HG03095 (cell line): Measurements from ENCODE around the gene ATP6V1G1.

Experiments used
- ATAC-seq: cut with Tn5 transposase; IDR thresholded peaks from one replicate; pipeline ENCODE4 v1.9.1; 2021; ENCODE audit warnings: moderate library complexity; ENCODE audit not compliant: unreplicated experiment

ATP6V1G1 gene

GRCh38 chr9:114611516-114612271, 24.1 kb downstream of the ATP6V1G1 start:
- ATAC-seq, result peak; percentile 26

DNA sequence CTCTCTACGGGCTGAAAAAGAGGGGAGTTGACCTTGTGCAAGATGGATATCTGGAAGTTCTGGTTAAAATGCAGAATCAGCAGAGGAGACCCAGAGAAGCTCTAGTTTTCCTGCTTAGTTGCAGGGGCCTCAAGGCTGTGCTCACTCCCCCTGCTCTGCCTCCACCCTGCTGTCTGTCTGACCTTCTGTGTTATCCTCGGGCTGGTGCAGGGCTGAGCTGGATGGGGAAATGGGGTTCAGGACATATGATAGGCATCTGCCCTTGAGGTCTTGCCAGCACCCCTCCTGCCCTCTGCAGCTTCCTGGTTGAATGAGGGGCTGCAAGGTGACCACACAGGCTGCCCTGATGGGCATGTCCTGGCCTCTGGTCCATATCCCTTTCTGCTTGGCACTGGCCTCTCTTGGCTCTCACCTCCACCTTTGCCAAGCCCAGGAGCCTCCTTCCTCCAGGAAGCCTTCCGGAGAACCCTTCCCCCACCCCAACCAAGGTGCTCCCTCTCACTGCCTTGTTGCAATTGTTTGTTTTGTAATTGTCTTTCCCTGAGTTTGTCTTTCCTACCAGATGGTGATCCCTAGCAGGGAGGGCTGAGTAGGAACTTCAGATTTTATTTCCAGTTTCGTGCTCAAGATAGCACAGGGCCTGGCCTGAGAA, 24.8 kb downstream of the ATP6V1G1 start:
- no peak for ATAC-seq

DNA sequence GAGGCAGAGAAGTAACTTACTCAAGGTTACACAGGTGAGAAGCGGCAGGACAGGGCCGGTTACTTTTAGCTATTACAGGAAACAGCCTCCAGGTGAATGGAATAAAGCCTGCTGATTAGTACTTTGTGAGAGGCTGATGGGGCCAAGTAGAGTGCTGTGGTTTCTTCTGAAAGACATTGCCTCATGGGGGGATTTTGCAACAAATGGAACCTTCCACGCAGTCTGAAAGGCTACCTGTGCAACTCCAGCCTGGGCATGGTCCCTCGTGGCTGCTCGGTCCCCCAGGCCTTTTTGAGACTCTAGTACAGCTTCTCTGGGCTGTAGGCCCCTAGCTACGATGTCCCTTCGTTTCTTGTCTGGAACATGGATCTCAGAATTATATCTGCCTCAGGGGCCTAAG, 25.5 kb downstream of the ATP6V1G1 start:
- no peak for ATAC-seq

DNA sequence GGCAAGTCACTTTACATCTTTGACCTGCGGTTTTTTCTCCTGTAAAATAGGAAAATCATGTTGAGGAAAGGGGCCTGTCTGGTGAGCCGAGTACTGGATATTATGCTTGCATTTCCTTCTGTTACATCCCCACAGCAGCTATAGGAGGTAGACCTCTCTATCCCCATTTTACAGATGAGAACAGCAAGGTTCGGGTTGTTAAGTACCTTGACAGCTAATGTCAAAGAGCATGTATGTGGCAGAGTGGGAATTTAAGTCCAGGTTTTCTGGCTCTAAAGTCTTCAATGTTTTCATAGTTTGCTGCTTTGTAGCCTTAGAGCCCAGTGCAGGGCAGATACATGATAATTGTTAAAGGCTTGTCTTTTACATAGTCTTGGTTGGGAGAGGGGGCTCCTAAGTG, 26.4 kb downstream of the ATP6V1G1 start:
- no peak for ATAC-seq

DNA sequence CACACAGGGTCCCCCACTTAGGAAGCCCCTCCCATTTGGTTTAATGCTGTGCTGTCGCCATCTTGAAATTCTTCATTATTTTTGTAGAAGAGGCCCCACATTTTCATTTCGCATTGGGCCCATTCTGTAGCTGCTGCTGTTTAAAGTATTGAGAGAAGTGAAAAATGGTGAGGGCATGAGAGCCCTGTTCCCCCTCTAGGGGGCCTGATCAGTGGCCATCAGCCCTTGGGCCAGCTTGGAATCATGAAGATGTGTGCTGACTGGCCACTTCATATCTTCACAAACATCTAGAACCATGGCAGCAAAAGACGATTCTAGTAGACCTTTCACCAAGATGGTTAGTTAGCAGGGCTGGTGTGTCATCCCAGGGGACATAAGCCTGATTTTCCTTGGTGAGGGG, 26.8 kb downstream of the ATP6V1G1 start:
- ATAC-seq, result no peak

GRCh38 chr9:114616684-114617520, 29.3 kb downstream of the ATP6V1G1 start:
- peak; percentile 61 for ATAC-seq

DNA sequence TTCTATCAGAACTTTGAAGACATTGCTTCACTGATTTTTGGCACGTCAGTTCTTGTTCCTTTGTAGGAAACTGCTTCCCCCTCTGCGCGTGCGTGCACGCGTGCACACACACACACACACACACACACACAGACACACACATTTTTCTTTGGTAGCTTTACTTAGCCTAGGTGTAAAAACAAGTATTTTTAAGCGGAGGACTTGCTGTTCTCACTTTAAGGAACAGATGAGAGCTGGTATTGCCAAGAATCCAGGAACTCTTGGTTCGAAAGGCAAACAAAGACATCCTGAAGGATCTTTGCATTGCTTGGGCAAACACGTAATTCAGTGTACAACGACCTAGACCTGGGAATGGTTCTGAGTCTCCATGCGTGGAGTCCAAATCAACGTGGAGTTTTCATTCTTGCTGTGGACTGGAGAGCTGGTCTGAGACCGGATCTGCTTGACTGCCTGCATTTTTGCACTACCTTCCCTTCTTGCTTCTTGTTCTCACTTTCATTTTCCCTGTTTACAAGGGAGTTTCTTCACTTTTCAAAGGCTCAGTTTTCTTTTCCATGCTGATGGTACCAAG, 31.7 kb downstream of the ATP6V1G1 start:
- ATAC-seq, result no peak

DNA sequence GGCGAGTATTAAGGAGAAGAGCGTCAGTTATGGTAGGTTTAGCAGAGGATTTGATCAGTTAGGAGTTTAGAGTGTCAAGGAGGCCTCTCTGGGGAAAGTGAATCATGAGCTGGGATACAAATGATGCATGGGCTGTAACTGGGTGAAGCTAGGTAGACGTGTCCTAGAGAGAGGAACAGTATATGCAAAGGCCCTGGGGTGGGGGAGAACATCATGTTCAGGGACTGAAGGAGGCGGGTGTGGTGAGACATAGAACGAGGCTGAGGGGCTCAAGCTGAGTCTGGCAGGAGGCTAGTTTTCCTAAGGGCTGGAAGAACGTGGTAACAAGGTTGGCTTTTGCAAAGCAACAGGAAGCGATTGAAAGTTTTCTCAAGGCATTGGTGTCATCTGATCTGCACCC, 34.0 kb downstream of the ATP6V1G1 start:
- no peak for ATAC-seq

GRCh38 chr9:114621975-114622609, 34.5 kb downstream of the ATP6V1G1 start:
- ATAC-seq, result no peak

- ATAC-seq, result no peak
Observed at GRCh38 chr9:114624677-114625076, 37.1 kb downstream of the ATP6V1G1 start.

DNA sequence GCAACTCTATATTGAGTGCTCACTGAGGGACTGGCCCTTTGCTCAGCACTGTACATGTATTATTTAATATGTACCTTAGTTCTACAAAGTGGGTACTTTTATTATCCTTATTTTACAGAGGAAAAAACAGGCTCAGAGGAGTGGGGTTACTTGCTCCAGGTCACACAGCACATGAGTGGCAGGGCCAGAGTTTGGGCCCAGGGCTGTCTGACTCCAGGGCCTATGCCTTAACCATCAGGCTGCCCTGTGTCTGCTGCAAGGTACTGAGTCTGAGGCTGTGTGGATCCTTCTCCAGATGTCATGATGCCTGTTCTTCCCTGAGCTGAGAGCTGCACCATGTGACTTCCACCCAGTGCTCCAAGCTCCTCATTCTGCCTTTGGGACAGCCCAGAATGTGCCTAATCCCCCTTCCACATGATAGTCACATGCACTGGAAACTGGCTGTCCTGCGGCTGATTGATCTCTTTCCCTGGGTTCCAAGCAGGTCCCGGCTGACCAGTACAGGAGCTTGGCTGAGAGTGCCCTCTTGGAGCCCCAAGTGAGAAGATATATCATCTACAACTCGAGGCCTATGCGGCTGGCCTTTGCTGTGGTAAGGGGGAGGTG, 38.9 kb downstream of the ATP6V1G1 start:
- no peak for ATAC-seq

DNA sequence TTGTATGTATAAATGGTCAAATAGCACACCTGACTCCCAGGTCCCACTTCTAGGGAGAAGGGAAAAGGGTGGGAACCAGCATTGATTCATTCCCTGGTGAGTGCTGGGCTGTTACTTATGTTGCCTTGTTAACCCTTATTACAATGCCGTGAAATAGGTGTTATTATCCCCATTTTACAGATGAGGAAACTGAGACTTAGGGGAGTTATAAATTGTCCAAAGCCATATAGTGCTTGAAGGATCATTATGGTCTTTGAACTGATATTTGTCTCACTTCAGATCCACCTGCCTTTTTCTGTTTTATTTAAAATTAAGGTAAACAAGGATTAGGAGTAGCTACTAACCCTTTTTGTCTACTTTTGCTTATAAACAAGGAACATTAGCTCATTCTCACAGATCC, 40.0 kb downstream of the ATP6V1G1 start:
- no peak for ATAC-seq

- no peak for ATAC-seq
Observed at GRCh38 chr9:114629563-114630090, 42.1 kb downstream of the ATP6V1G1 start.

- no peak for ATAC-seq
Observed at GRCh38 chr9:114631166-114631565, 43.6 kb downstream of the ATP6V1G1 start.

GRCh38 chr9:114633438-114634089, 46.0 kb downstream of the ATP6V1G1 start:
- ATAC-seq, result no peak

GRCh38 chr9:114634387-114634786, 46.8 kb downstream of the ATP6V1G1 start:
- ATAC-seq, result no peak

DNA sequence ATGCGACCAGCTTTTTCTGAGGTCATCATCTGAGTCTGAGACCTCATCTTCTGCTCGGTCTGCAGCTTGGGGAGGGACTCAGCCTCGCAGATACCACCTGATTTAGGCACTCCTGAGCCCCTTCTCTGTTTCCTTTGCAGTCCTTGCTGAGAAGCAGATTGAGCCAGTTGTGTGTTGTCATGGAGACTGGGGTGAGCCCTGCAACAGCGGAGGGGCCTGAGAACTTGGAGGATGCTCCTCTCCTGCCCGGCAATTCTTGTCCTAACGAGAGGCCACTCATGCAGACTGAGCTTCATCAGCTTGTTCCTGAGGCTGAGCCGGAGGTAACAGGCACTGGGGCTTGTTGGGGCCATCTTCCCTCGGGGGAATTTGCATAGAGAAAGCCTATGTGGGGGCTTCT, 50.8 kb downstream of the ATP6V1G1 start:
- ATAC-seq, result no peak

DNA sequence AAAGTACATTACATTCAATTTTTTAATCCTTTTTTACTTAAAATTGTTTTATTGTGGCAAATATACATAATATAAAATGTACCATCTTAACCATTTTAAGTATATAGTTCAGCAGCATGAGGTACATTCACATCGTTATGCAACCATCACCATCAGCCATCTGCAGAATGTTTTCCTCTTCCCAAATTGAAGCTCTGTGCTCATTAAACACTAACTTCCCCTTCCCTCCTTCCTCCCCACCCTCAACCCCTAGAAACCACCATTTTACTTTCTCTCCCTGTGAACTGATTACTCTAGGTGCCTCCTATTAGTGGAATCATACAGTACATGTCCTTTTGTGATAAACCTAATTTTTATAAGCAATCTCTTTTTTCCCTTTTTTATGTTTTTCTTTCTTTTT, 54.4 kb downstream of the ATP6V1G1 start:
- no peak for ATAC-seq

- ATAC-seq, result no peak
Observed at GRCh38 chr9:114643001-114643400, 55.4 kb downstream of the ATP6V1G1 start.

DNA sequence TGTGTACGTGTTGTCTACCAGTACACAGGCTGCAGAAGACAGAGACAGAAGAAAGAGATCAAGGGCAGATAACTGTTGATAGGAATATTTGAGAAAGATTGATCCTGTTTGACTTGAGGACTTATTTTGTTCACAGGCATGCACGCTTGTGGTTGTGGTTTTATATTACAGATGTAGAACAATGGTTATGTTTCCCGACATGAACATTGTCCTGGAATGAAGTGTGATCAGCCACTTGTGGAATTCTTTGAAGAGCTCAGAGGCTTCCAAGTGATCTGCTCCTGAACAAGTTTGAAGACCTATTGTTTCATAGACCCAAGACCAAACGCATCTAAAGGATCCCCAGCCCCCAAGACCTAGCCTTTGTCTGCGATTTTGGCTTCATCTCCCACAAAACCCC, 56.3 kb downstream of the ATP6V1G1 start:
- ATAC-seq, result no peak
